ENCODE results near the gene GDAP1L1.
"Not testable (repeated sequence)": the region's sequence is repeated elsewhere in the genome, so short reads cannot be mapped to it uniquely, and the experiment has no call there.

The GDAP1L1 gene

DNA sequence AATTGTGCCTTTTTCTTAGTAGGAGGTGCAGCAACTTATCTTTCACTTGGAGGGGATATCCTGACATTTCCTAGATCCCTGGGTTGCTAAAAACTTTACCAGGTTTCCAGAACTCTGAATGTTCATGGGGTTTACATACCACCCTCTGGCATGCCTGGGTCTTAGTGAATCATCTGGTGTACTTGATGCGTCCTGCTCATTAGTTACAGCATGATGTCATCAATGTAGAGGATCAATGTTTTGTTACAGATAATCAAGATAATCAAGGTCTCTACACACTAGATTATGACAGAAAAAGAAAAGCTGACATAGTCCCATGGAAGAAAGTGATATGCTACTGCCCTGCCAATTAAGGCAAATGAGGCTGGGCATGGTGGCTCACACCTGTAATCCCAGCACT is 36.9 kb downstream of the GDAP1L1 start:
- H3K4me3 ChIP-seq (ENCODE audit: low read length): no peak overlapping the region
- TF ChIP-seq, protein P1, sequence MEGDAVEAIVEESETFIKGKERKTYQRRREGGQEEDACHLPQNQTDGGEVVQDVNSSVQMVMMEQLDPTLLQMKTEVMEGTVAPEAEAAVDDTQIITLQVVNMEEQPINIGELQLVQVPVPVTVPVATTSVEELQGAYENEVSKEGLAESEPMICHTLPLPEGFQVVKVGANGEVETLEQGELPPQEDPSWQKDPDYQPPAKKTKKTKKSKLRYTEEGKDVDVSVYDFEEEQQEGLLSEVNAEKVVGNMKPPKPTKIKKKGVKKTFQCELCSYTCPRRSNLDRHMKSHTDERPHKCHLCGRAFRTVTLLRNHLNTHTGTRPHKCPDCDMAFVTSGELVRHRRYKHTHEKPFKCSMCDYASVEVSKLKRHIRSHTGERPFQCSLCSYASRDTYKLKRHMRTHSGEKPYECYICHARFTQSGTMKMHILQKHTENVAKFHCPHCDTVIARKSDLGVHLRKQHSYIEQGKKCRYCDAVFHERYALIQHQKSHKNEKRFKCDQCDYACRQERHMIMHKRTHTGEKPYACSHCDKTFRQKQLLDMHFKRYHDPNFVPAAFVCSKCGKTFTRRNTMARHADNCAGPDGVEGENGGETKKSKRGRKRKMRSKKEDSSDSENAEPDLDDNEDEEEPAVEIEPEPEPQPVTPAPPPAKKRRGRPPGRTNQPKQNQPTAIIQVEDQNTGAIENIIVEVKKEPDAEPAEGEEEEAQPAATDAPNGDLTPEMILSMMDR (IDR thresholded peaks at IDR 0.05; ENCODE audit: insufficient read depth, low read depth, low read length, missing control alignments): no peak
- no peak for DNase-seq (ENCODE audit: low read depth)

DNA sequence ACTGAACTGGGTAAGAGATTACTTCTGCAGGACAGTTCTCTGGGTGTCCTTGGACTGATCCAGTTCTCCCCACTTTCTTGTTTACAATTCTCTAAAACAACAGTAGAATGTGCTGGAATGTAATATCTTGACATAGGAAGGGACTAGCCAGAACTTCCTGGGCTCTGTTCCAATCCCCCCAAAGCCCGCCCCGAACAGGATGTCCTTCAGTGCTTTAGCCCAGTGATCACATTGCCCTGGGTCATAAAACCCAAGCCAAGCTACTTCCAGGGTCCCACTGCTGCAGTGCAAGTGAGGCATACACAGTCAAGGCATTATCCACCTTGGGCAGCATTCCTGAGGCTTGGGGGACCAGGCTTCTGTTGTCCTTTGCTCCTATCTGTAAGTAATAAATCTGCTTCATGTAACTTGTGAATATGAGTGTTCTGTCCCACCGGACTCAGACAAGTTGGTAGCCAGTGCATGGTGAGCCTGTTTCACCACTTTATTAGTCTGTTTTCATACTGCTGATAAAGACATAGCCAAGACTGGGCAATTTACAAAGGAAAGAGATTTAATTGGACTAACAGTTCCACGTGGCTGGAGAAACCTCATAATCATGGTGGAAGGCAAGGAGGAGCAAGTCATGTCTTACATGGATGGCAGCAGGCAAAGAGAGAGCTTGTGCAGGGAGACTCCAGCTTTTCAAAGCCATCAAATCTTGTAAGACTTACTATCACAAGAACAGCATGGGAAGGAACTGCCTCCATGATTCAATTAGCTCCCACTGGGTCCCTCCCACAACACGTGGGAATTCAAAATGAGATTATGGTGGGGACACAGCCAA is 40.4 kb downstream of the GDAP1L1 start:
- no peak for DNase-seq (ENCODE audit: low read depth)
- TF ChIP-seq, protein P1 (IDR thresholded peaks at IDR 0.05; ENCODE audit: insufficient read depth, low read depth, low read length, missing control alignments): no peak
- H3K4me3 ChIP-seq (ENCODE audit: low read length): no peak overlapping the region

DNA sequence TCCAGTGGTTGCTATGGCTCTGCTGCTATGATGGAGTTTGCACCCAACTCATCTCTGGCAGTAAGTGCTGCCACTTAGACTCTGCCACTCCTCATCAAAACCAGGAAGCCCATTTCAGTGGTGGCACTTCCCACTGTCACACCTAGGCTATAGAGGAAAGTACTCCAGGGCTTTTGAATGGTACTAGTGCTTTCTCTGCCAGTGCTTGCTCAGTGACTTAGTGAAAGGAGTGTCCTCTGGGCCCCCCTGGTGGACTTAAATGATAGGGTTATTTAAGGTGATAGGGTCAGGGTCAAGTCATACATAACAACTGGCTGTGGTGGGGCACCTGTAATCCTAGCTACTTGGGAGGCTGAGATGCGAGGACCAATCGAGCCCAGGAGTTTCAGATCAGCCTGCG is 41.1 kb downstream of the GDAP1L1 start:
- no peak overlapping the region for H3K4me3 ChIP-seq (ENCODE audit: low read length)

DNA sequence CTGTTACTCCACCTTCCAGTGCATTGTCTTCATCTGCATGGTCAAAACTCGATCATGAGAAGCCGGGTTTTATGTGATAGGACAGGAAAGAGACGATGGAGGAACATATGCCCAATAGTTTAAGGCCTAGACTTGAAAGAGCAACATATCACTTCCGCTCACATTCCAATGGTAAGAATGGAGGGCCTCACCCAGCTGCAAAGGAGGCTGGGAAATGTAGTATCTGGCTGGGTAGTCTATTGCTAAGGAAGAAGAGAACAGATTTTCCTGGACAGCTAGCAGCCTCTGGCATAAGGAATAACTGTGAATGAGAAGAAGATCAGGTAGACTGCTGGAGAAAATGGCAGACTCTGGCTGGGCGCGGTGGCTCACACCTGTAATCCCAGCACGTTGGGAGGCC is 44.6 kb downstream of the GDAP1L1 start:
- TF ChIP-seq, protein P1 (IDR thresholded peaks at IDR 0.05; ENCODE audit: insufficient read depth, low read depth, low read length, missing control alignments): no peak
- DNase-seq (ENCODE audit: low read depth): no peak
- H3K4me3 ChIP-seq (ENCODE audit: low read length): no peak overlapping the region

More for the DNA sequence above, 41.1 kb downstream of the GDAP1L1 start:
- no peak for DNase-seq (ENCODE audit: low read depth)
- TF ChIP-seq, protein P1 (IDR thresholded peaks at IDR 0.05; ENCODE audit: insufficient read depth, low read depth, low read length, missing control alignments): no peak

DNA sequence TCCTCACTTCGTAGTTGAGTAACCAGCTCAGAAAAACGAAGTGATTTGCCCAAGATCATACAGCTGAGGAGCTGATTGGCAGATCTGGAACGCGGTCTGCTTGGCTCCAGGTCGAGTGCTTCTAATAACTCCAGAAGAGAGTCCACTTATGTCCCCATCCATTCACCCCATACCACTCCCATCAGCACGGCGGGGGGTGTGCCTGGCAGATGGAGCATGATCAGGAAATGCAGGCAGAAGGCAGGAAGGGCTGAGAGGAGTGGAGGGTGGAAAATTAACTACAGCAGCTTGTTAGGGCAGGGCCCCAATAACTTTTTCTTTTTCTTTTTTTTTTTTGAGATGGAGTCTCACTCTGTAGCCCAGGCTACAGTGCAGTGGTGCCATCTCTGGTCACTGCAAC is 48.9 kb downstream of the GDAP1L1 start:
- TF ChIP-seq, protein P1 (IDR thresholded peaks at IDR 0.05; ENCODE audit: insufficient read depth, low read depth, low read length, missing control alignments): no peak
- no peak for DNase-seq (ENCODE audit: low read depth)
- H3K4me3 ChIP-seq (ENCODE audit: low read length): no peak overlapping the region

DNA sequence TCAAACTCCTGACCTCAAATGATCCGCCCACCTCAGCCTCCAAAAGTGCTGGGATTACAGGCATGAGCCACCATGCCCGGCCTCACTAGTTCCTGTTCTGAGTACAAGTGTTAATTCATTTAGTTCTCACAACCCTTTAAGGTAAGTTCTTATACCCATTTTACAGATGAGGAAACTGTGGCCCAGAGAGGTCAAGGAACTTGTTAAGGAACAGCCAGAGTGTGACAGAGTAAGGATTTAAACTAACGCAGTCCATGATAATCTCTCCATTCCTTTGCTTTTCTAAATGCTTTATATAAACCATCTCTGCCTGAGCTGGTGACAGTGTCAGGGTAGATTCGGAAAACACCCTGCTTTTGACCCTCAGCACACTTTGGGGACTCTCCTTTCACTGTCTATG is 50.6 kb downstream of the GDAP1L1 start:
- H3K4me3 ChIP-seq (ENCODE audit: low read length): no peak overlapping the region
- TF ChIP-seq, protein P1 (IDR thresholded peaks at IDR 0.05; ENCODE audit: insufficient read depth, low read depth, low read length, missing control alignments): no peak
- DNase-seq (ENCODE audit: low read depth): no peak

DNA sequence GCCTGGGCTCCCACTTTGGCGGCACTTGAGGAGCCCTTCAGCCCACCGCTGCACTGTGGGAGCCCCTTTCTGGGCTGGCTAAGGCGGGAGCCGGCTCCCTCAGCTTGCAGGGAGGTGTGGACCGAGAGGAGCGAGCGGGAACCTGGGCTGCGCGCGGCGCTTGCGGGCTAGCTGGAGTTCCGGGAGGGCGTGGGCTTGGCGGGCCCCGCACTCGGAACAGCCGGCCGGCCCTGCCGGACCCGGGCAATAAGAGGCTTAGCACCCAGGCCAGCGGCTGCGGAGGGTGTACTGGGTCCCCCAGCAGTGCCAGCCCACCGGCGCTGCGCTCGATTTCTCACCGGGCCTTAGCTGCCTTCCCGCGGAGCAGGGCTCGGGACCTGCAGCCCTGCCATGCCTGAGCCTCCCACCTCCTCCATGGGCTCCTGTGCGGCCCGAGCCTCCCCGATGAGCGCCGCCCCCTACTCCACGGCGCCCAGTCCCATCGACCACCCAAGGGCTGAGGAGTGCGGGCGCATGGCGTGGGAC is 52.0 kb downstream of the GDAP1L1 start:
- H3K4me3 ChIP-seq (ENCODE audit: low read length); DNase-seq (ENCODE audit: low read depth): not testable (repeated sequence)
